B cell (primary cell): ENCODE results near the gene ZSCAN21. TPM values are rescaled to one million over a fixed set of nuclear protein-coding genes. Genes with fewer than 3 reads are reported as not detected.

Experiments used
- ATAC-seq: fragments of 200-7000 bp; cut with Tn5 transposase; one replicate; pipeline ENCODE4 v1.10.0; 2021; ENCODE audit warnings: low read depth, mild to moderate bottlenecking, moderate number of reproducible peaks, moderate library complexity
- CTCF ChIA-PET: fragments of 350-600 bp; sonication (Branson Sonifier 250); formaldehyde crosslinking; loops from one replicate; lab custom pipeline; 2021; ENCODE audit warnings: antibody characterized with exemption, inconsistent platforms; lab: Charles Lee
- POLR2A ChIA-PET: fragments of 350-600 bp; sonication (Branson Sonifier 250); formaldehyde crosslinking; loops from one replicate; lab custom pipeline; 2021; ENCODE audit warnings: antibody characterized with exemption; lab: Charles Lee
- DNase-seq: peaks from one replicate; pipeline ENCODE4 v3.0.0; 2013
- H2AFZ ChIP-seq: 2 replicates; pipeline ENCODE4 v1.6.1; 2012; ENCODE audit warnings: mild to moderate bottlenecking, low read depth, low read length; ENCODE audit not compliant: insufficient read depth, poor library complexity, severe bottlenecking
- H3K27ac ChIP-seq, 2 donors: 1 replicate in 1 of 2; 2 replicates in 1 of 2; pipeline ENCODE4 v1.5.1; 2012 to 2013; ENCODE audit warnings: low read length in 2 of 2, mild to moderate bottlenecking in 2 of 2, moderate library complexity in 1 of 2
- H3K27me3 ChIP-seq, 4 experiments: fragments of 200-600 bp in 1 of 4; sonication (generic) in 1 of 4; replicated peaks in 1 of 4; 1 replicate in 2 of 4; 2 replicates in 2 of 4; pipeline versions ENCODE4 v1.6.1 to v1.7.0; 2013 to 2016; ENCODE audit warnings: low read length in 3 of 4, mild to moderate bottlenecking in 2 of 4, mixed read lengths in 1 of 4, moderate library complexity in 1 of 4; ENCODE audit not compliant: insufficient read depth in 4 of 4, control insufficient read depth in 3 of 4; ENCODE audit errors: control extremely low read depth in 1 of 4
- H3K36me3 ChIP-seq, 2 experiments: replicated peaks in 1 of 2; 1 replicate in 1 of 2; 2 replicates in 1 of 2; pipeline versions ENCODE4 v1.6.1 to v1.7.1; 2013; ENCODE audit warnings: low read length in 1 of 2; ENCODE audit not compliant: insufficient read depth in 2 of 2, control insufficient read depth in 1 of 2; ENCODE audit errors: control extremely low read depth in 1 of 2, extremely low read depth in 1 of 2
- H3K4me1 ChIP-seq, 2 donors: fragments of 200-600 bp in 1 of 2; sonication (generic) in 1 of 2; 1 replicate in 1 of 2; 2 replicates in 1 of 2; pipeline versions ENCODE4 v1.5.1 to v1.6.1; 2013 to 2017; ENCODE audit warnings: low read length in 2 of 2; ENCODE audit not compliant: control insufficient read depth in 2 of 2, insufficient read depth in 2 of 2
- H3K4me2 ChIP-seq: replicated peaks from 2 replicates; pipeline ENCODE3; 2012; ENCODE audit warnings: mild to moderate bottlenecking, low read depth, low read length; ENCODE audit not compliant: poor library complexity, severe bottlenecking
- H3K4me3 ChIP-seq, 5 experiments: fragments of 200-600 bp in 1 of 5; sonication (generic) in 1 of 5; 1 replicate in 3 of 5; 2 replicates in 2 of 5; pipeline versions ENCODE4 v1.5.1 to v1.7.0; 2011 to 2016; ENCODE audit warnings: low read length in 4 of 5, mild to moderate bottlenecking in 4 of 5, low read depth in 2 of 5, control low read depth in 1 of 5, moderate library complexity in 1 of 5; ENCODE audit not compliant: insufficient read depth in 1 of 5; ENCODE audit errors: control extremely low read depth in 1 of 5, extremely low read depth in 1 of 5
- H3K79me2 ChIP-seq: fragments of 200-600 bp; sonication (generic); one replicate; pipeline ENCODE4 v1.6.0; 2016; ENCODE audit warnings: low read length; ENCODE audit not compliant: control insufficient read depth, insufficient read depth
- H3K9ac ChIP-seq: fragments of 200-600 bp; sonication (generic); 2 replicates; pipeline ENCODE4 v1.6.1; 2017; ENCODE audit warnings: mild to moderate bottlenecking, low read length, moderate library complexity
- H3K9me3 ChIP-seq, 3 donors: one replicate each; pipeline versions ENCODE4 v1.6.1 to v1.7.1; 2013; ENCODE audit warnings: low read length in 2 of 3; ENCODE audit not compliant: control insufficient read depth in 2 of 3, insufficient read depth in 1 of 3; ENCODE audit errors: control extremely low read depth in 1 of 3
- H4K20me1 ChIP-seq: 2 replicates; pipeline ENCODE4 v1.6.0; 2012; ENCODE audit warnings: mild to moderate bottlenecking, low read length; ENCODE audit not compliant: insufficient read depth, control insufficient read depth, poor library complexity, severe bottlenecking
- H3K27ac Mint-ChIP-seq: one replicate; pipeline ENCODE4 v1.8.0; 2021; ENCODE audit warnings: mixed read lengths
- H3K27me3 Mint-ChIP-seq: one replicate; pipeline ENCODE4 v1.8.0; 2021; ENCODE audit warnings: mixed read lengths
- H3K4me1 Mint-ChIP-seq: one replicate; pipeline ENCODE4 v1.8.0; 2021; ENCODE audit warnings: mixed read lengths
- H3K4me3 Mint-ChIP-seq: one replicate; pipeline ENCODE4 v1.8.0; 2021; ENCODE audit warnings: mixed read lengths
- H3K9me3 Mint-ChIP-seq: one replicate; pipeline ENCODE4 v1.8.0; 2022; ENCODE audit warnings: mixed read lengths; ENCODE audit not compliant: insufficient read depth
- EZH2 ChIP-seq: IDR thresholded peaks from 2 replicates; pipeline ENCODE4 v1.6.1; 2012; ENCODE audit warnings: borderline replicate concordance, low read depth, mild to moderate bottlenecking, moderate library complexity, low read length; ENCODE audit not compliant: insufficient read depth, poor library complexity, severe bottlenecking
- WGBS: methylation state at CpG from one replicate; pipeline ENCODE4 v1.1.5; 2013; ENCODE audit warnings: missing lambda C conversion rate; ENCODE audit not compliant: insufficient coverage; 5-methylcytosine and 5-hydroxymethylcytosine counted together
- intact Hi-C: fragments of 100-400 bp; cut with micrococcal nuclease; formaldehyde crosslinking; loops from one replicate; pipeline ENCODE4 v1.10.0; 2022
- polyA plus RNA-seq: library from polyadenylated mRNA; depleted of rRNA; stranded (reverse); fragments of >200 nt; gene quantifications from 2 replicates; pipeline ENCODE4 v1.2.3, GENCODE V29; 2012
- total RNA-seq, 2 donors: library from RNA; stranded (reverse); fragments of 120-200 nt in 1 of 2; gene quantifications; 1 replicate in 1 of 2; 2 replicates in 1 of 2; pipeline versions ENCODE4 v1.2.3 to v1.2.4, GENCODE V29; 2013 to 2022
- TF ChIP-seq, protein P1 (sequence below): fragments of 200-600 bp; IDR thresholded peaks from one replicate; pipeline ENCODE4 v1.8.0; 2022; ENCODE audit warnings: antibody characterized with exemption, mild to moderate bottlenecking

ZSCAN21 gene
- total and polyA plus RNA-seq, 2 donors (not counting 1 experiment from before 2014, with no cell fraction given) = 6.7 to 13.2 TPM

DNA sequence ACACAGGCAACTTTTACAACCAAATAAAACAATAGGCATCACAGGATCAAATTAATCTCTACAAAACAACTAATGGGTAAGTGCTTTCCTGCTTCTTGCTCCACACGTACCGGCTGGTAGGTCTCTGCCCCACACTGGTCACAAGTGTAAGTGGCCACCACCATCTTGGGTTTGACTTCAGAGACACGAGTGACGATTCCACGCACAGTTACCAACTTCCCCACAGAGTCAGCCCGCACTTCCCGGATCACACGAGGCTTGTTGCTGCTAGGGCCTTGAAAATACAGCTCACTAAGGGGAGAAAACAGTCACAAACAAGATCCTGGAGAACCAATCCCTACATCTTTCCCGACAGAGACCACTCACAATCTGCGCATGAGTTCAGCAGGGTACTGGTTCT lies 49.3 kb downstream of the ZSCAN21 start:
- Histone ChIP-seq H4K20me1 (peaks cover 36% of the 10 kb centered on the region), H3K79me2 (peaks cover 40% of the 10 kb centered on the region), H2AFZ (no peak overlapping the region), H3K27me3 (no peaks in the 10 kb centered on the region), H3K36me3 (peaks cover 2 to 54% of the 10 kb centered on the region in 2 experiments), H3K4me1 (peaks cover 13 to 24% of the 10 kb centered on the region in 2 donors), H3K27ac (peak overlapping the region; percentile 3 to 24), H3K9me3 (no peaks in the 10 kb centered on the region), H3K9ac (no peak overlapping the region), H3K4me3 (no peak overlapping the region), H3K4me2 (peak overlapping the region; percentile 98)
- 95% methylated on average over 9 of the region's 10 CpGs for WGBS
- Mint-ChIP-seq H3K4me1 (peaks cover 40% of the 10 kb centered on the region), H3K9me3 (no peaks in the 10 kb centered on the region), H3K4me3 (peak overlapping the region; percentile 96), H3K27ac (peak overlapping the region; percentile 57), H3K27me3 (no peaks in the 10 kb centered on the region)
- DNase-seq (no peak), ATAC-seq (no peak)
- intact Hi-C loops = no loop called here
- CTCF ChIA-PET = interaction anchor here (3.2 to 5.3 kb wide), 2 partner anchors 16 to 32 kb away, joined by 19 to 43 read pairs; no protein-coding TSS in a partner anchor
- POLR2A ChIA-PET = no interaction called here
- TF ChIP-seq, protein P1, sequence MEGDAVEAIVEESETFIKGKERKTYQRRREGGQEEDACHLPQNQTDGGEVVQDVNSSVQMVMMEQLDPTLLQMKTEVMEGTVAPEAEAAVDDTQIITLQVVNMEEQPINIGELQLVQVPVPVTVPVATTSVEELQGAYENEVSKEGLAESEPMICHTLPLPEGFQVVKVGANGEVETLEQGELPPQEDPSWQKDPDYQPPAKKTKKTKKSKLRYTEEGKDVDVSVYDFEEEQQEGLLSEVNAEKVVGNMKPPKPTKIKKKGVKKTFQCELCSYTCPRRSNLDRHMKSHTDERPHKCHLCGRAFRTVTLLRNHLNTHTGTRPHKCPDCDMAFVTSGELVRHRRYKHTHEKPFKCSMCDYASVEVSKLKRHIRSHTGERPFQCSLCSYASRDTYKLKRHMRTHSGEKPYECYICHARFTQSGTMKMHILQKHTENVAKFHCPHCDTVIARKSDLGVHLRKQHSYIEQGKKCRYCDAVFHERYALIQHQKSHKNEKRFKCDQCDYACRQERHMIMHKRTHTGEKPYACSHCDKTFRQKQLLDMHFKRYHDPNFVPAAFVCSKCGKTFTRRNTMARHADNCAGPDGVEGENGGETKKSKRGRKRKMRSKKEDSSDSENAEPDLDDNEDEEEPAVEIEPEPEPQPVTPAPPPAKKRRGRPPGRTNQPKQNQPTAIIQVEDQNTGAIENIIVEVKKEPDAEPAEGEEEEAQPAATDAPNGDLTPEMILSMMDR = no peak
- no peak for TF ChIP-seq EZH2

DNA sequence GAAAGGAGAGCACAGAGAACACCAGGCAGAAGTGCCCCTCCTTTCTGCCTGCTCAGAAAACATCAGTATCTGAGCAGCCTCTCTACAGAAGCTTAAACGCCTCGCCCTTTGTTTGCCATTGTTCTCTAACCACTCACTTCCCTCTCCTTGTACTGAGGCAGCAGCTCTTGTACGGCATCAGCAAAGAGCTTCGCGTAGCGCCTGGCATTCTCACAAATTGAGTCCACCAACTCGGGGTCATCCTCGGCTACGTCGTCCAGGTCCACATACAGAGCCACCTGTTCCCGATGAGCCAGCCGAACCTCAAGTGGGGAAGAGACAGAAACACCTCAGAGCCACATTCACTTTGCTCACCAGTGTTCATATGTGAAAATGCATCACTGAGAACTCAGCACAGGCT lies 49.9 kb downstream of the ZSCAN21 start:
- ChIA-PET POLR2A (interaction anchor here (2.4 kb wide), 1 partner anchor 180 kb away, joined by 8 read pairs; the partner anchor contains the start of gene TRIM4), CTCF (interaction anchor here (0.7 to 5.3 kb wide), 3 partner anchors 17 to 36 kb away, joined by 3 to 43 read pairs (median 19); no protein-coding TSS in a partner anchor)
- WGBS = 94% methylated on average over 12 of the region's 12 CpGs
- TF ChIP-seq EZH2 = no peak
- TF ChIP-seq, protein P1 = no peak
- Histone ChIP-seq H3K27me3 (no peaks in the 10 kb centered on the region), H3K79me2 (peaks cover 40% of the 10 kb centered on the region), H3K4me3 (peak overlapping the region in 4 of 5 experiments; percentile 85 to 92 (median 89)), H3K4me1 (peaks cover 13 to 24% of the 10 kb centered on the region in 2 donors), H2AFZ (no peak overlapping the region), H3K9ac (peak overlapping the region; percentile 93), H4K20me1 (peaks cover 31% of the 10 kb centered on the region), H3K4me2 (peak overlapping the region; percentile 98), H3K9me3 (no peaks in the 10 kb centered on the region), H3K36me3 (peaks cover 2 to 49% of the 10 kb centered on the region in 2 experiments), H3K27ac (peak overlapping the region; percentile 24 to 94)
- intact Hi-C loops = no loop called here
- DNase-seq (peak; percentile 23), ATAC-seq (no peak)
- Mint-ChIP-seq H3K27me3 (no peaks in the 10 kb centered on the region), H3K27ac (peak overlapping the region; percentile 98), H3K4me3 (peak overlapping the region; percentile 96), H3K4me1 (peaks cover 40% of the 10 kb centered on the region), H3K9me3 (no peaks in the 10 kb centered on the region)
